Nephron (organoid): ENCODE results near the gene PLPP1.
A peak's percentile ranks its signal among the peaks of the same experiment; 100 is the strongest.

Experiments
- H3K27ac Mint-ChIP-seq, 3 experiments: 2 replicates each; pipeline ENCODE4 v1.8.0; 2020; ENCODE audit warnings: mixed read lengths in 3 of 3, mild to moderate bottlenecking in 2 of 3, moderate library complexity in 1 of 3
- H3K27me3 Mint-ChIP-seq: 2 replicates; pipeline ENCODE4 v1.8.0; 2021; ENCODE audit warnings: low read depth, mild to moderate bottlenecking, moderate library complexity, mixed read lengths
- H3K36me3 Mint-ChIP-seq: 2 replicates; pipeline ENCODE4 v1.8.0; 2020; ENCODE audit warnings: low read depth, mixed read lengths
- H3K4me1 Mint-ChIP-seq: 2 replicates; pipeline ENCODE4 v1.8.0; 2020; ENCODE audit warnings: mixed read lengths
- H3K4me3 Mint-ChIP-seq, 3 experiments: 2 replicates each; pipeline ENCODE4 v1.8.0; 2020; ENCODE audit warnings: mild to moderate bottlenecking in 3 of 3, mixed read lengths in 3 of 3, moderate library complexity in 2 of 3
- H3K9me3 Mint-ChIP-seq: 2 replicates; pipeline ENCODE4 v1.8.0; 2020; ENCODE audit warnings: mixed read lengths
- CTCF ChIP-seq, 3 experiments: fragments of 200-600 bp; sonication (generic); IDR thresholded peaks; one replicate each; pipeline ENCODE4 v1.5.0; 2021; ENCODE audit warnings: antibody characterized with exemption in 3 of 3; ENCODE audit not compliant: unreplicated experiment in 3 of 3

The PLPP1 gene

GRCh38 chr5:55521881-55522280 lies 12.9 kb downstream of the PLPP1 start:
- peaks cover 50% of the 10 kb centered on the region for H3K4me1 Mint-ChIP-seq
- H3K9me3 Mint-ChIP-seq: no peaks in the 10 kb centered on the region
- no peak for TF ChIP-seq CTCF (IDR thresholded peaks at IDR 0.05; ENCODE audit: unreplicated experiment in 3 of 3)
- no peaks in the 10 kb centered on the region for H3K36me3 Mint-ChIP-seq
- H3K27me3 Mint-ChIP-seq: no peaks in the 10 kb centered on the region
- H3K27ac Mint-ChIP-seq: peak overlapping the region; percentile 57 to 91 (median 83)
- H3K4me3 Mint-ChIP-seq: no peak overlapping the region

DNA sequence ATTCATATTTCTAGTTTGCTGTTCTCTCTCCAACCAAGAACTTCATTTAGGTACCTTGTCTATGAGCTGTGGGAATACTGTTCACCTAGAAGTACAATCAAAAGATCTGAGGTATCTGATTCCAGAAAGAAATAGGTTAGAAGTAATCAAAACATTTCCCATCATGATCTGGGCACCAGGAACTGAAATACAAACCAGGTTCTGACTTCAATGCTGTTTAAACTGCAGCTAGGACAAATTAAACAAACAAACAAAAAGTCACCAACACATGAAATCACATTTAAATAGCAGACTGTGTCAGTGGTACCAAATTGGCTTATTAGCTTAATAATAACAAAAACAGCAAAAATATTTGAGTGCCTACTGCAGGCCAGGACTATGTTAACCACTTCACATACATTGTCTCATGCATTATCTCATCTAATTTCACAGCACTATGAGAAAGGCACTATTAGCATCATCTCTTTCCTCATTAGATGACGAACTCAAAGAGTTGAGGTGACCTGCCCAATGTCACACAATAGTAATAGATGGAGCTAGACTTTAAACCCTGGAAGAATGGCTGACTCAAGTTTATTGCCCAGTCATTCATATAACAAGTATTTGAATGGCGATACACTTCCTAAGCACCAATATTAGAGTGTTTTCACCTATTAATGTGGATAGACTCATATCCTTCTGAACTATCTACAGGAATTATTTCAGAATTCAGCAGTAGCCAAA lies 14.5 kb downstream of the PLPP1 start:
- H3K4me1 Mint-ChIP-seq: peaks cover 53% of the 10 kb centered on the region
- no peaks in the 10 kb centered on the region for H3K27me3 Mint-ChIP-seq
- peaks cover 10% of the 10 kb centered on the region for H3K36me3 Mint-ChIP-seq
- no peak overlapping the region for H3K4me3 Mint-ChIP-seq
- no peak for TF ChIP-seq CTCF (IDR thresholded peaks at IDR 0.05; ENCODE audit: unreplicated experiment in 3 of 3)
- H3K27ac Mint-ChIP-seq: peak overlapping the region; percentile 58 to 75 (median 61)
- H3K9me3 Mint-ChIP-seq: peaks cover 4% of the 10 kb centered on the region

DNA sequence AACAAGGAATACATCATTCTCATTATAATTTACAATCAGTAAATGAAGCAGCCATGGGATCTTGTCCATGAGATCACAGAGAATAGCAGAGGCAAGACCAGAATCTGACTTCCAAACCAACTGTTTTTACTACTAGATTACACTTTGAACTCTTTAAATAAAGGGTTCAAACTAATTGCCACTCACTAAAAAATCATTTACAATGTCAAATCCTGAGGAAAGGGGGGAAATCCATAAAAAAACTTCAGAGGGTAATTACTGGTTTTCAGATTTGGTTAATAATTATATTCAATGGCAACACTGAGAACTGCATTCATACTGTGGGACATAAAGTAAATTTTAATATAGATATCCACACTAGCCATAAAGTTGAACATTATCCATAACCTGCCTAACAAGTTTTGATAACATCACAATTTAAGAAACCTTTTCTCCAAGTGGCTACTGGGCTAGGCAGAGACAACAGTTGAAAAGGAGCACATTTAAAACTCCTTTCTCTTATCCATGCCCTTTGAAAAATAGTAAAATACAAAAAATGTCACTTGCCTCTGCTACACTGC lies 15.9 kb downstream of the PLPP1 start:
- Mint-ChIP-seq H3K36me3 (peaks cover 14% of the 10 kb centered on the region), H3K4me3 (peak overlapping the region in 1 of 3 experiments; percentile 20), H3K9me3 (peaks cover 4% of the 10 kb centered on the region), H3K27ac (peak overlapping the region; percentile 47 to 87 (median 62)), H3K4me1 (peaks cover 51% of the 10 kb centered on the region), H3K27me3 (no peaks in the 10 kb centered on the region)
- no peak for TF ChIP-seq CTCF (IDR thresholded peaks at IDR 0.05; ENCODE audit: unreplicated experiment in 3 of 3)

DNA sequence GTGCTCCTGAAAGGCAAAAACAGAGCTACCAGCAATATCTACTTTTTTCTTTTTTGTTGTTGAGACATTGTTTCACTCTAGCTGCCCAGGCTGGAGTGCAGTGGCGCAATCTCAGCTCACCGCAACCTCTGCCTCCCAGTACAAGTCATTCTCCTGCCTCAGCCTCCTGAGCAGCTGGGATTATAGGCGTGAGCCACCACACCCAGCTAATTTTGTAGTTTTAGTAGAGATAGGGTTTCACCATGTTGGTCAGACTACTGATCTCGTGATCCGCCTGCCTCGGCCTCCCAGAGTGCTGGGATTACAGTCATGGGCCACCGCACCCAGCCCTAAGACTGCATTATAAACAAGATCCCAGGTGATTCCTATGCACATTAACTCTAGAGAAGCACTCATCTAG lies 17.0 kb downstream of the PLPP1 start:
- Mint-ChIP-seq H3K4me1 (peaks cover 42% of the 10 kb centered on the region), H3K27ac (peak overlapping the region; percentile 22 to 87 (median 47)), H3K9me3 (peaks cover 4% of the 10 kb centered on the region), H3K36me3 (peaks cover 14% of the 10 kb centered on the region), H3K27me3 (no peaks in the 10 kb centered on the region), H3K4me3 (no peak overlapping the region)
- TF ChIP-seq CTCF (IDR thresholded peaks at IDR 0.05; ENCODE audit: unreplicated experiment in 3 of 3): no peak

- Mint-ChIP-seq H3K27ac (peak overlapping the region; percentile 51 to 61 (median 54)), H3K36me3 (peaks cover 11% of the 10 kb centered on the region), H3K4me3 (no peak overlapping the region), H3K27me3 (no peaks in the 10 kb centered on the region), H3K9me3 (peaks cover 1% of the 10 kb centered on the region), H3K4me1 (peaks cover 58% of the 10 kb centered on the region)
- TF ChIP-seq CTCF (IDR thresholded peaks at IDR 0.05; ENCODE audit: unreplicated experiment in 3 of 3): no peak
Measured at GRCh38 chr5:55511010-55511409, 23.8 kb downstream of the PLPP1 start.

DNA sequence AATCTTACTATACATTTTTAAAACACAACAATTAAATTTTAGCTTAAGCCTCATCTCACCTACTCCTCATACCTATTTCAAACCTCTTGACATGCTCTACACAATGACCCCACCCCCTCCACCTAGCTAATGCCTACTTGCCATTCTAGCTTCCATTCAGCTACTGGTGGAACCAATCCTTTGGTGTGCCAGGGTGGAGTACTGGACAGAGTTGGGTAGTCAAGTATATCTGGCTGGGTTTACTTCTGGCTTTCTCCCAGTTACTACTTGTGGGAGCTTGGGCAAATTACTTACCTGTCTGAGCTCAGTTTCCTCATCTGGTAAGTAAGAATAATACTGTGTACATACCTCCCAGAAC lies 24.3 kb downstream of the PLPP1 start:
- no peak overlapping the region for H3K4me3 Mint-ChIP-seq
- peaks cover 5% of the 10 kb centered on the region for H3K36me3 Mint-ChIP-seq
- no peaks in the 10 kb centered on the region for H3K27me3 Mint-ChIP-seq
- TF ChIP-seq CTCF (IDR thresholded peaks at IDR 0.05; ENCODE audit: unreplicated experiment in 3 of 3): no peak
- peak overlapping the region in 2 of 3 experiments; percentile 61 to 73 for H3K27ac Mint-ChIP-seq
- H3K4me1 Mint-ChIP-seq: peaks cover 53% of the 10 kb centered on the region
- no peaks in the 10 kb centered on the region for H3K9me3 Mint-ChIP-seq
